HG03457 (cell line): ENCODE measurements around the gene ULK3.

ENCODE experiments used
- ATAC-seq: cut with Tn5 transposase; IDR thresholded peaks from one replicate; pipeline ENCODE4 v1.9.1; 2021; ENCODE audit warnings: moderate number of reproducible peaks; ENCODE audit not compliant: unreplicated experiment

Gene ULK3

GRCh38 chr15:74868059-74868458 lies 25.1 kb upstream of the ULK3 start:
- ATAC-seq: no peak

GRCh38 chr15:74867466-74868038 lies 24.6 kb upstream of the ULK3 start:
- ATAC-seq: no peak

GRCh38 chr15:74866090-74866489 lies 23.1 kb upstream of the ULK3 start:
- no peak for ATAC-seq

- no peak for ATAC-seq
Measured at GRCh38 chr15:74865316-74865715, 22.4 kb upstream of the ULK3 start.

GRCh38 chr15:74864296-74864695 lies 21.3 kb upstream of the ULK3 start:
- ATAC-seq: no peak

GRCh38 chr15:74863239-74864056 lies 20.5 kb upstream of the ULK3 start:
- no peak for ATAC-seq

GRCh38 chr15:74858369-74858740 lies 15.4 kb upstream of the ULK3 start:
- no peak for ATAC-seq

GRCh38 chr15:74857671-74858368 lies 14.9 kb upstream of the ULK3 start:
- ATAC-seq: peak; percentile 21

GRCh38 chr15:74857082-74857655 lies 14.2 kb upstream of the ULK3 start:
- ATAC-seq: peak; percentile 52

- ATAC-seq: no peak
Measured at GRCh38 chr15:74856537-74856936, 13.6 kb upstream of the ULK3 start.

GRCh38 chr15:74855857-74856256 lies 12.9 kb upstream of the ULK3 start:
- ATAC-seq: no peak

- no peak for ATAC-seq
Measured at GRCh38 chr15:74854453-74855022, 11.6 kb upstream of the ULK3 start.

- ATAC-seq: no peak
Measured at GRCh38 chr15:74851960-74852359, 9.0 kb upstream of the ULK3 start.

- ATAC-seq: no peak
Measured at GRCh38 chr15:74850393-74850792, 7.4 kb upstream of the ULK3 start.

- ATAC-seq: no peak
Measured at GRCh38 chr15:74847432-74847831, 4.5 kb upstream of the ULK3 start.

- ATAC-seq: no peak
Measured at GRCh38 chr15:74845581-74845980, 2.6 kb upstream of the ULK3 start.

- no peak for ATAC-seq
Measured at GRCh38 chr15:74845208-74845568, 2.2 kb upstream of the ULK3 start.

- ATAC-seq: no peak
Measured at GRCh38 chr15:74844319-74845207, 1.6 kb upstream of the ULK3 start.

- ATAC-seq: no peak
Measured at GRCh38 chr15:74843891-74844299, 939 bp upstream of the ULK3 start.

GRCh38 chr15:74843445-74843828 lies 481 bp upstream of the ULK3 start:
- ATAC-seq: no peak
